GM21528 (cell line): ENCODE results near the gene SOX12.

Experiments
- ATAC-seq: cut with Tn5 transposase; IDR thresholded peaks from one replicate; pipeline ENCODE4 v1.9.1; 2021; ENCODE audit warnings: mild to moderate bottlenecking, moderate library complexity; ENCODE audit not compliant: unreplicated experiment, low FRiP score

The SOX12 gene

GRCh38 chr20:300345-300990 lies 24.9 kb upstream of the SOX12 start:
- no peak for ATAC-seq

DNA sequence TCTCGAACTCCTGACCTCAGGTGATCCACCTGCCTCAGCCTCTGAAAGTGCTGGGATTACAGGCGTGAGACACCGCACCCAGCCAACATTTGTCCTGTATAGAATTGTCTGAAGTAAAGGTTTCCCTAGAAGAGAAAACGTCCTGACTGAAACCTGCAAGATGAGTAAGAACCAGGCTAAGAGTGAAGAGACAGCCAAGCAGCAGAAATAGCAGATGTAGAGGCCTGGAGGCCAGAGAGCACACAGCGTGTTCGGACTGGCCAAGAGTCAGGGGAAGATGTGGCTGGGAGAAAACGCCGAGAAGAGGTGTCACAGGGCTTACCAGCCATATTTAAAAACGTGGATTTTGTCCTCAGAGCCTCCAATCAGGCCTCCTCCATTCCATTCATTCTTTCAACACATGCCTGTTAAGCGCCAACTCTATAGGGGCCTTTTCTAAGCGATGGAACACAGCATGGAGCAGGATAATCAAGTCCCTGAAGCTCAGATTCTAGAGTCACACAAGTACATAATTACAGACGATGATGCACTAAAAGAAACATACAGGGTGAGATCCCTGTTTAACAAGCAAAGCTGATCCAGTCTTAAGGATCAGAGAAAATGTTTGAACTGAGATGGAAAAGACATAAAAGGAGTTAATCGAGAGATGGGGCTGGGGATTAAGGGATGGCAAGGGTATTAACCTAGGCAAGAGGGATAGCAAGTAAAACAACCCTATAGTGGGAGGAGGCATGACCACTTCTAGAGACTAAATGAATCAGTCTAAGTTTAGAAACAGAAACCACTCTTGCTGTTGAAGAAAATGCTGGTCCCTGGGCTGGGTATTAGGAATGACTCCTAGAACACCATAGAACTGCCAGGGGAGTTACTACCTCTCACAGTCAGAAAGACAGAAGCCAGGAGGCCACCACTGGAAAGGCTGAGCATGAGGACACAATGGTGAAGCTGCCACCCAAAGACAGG lies 23.2 kb upstream of the SOX12 start:
- ATAC-seq = no peak

DNA sequence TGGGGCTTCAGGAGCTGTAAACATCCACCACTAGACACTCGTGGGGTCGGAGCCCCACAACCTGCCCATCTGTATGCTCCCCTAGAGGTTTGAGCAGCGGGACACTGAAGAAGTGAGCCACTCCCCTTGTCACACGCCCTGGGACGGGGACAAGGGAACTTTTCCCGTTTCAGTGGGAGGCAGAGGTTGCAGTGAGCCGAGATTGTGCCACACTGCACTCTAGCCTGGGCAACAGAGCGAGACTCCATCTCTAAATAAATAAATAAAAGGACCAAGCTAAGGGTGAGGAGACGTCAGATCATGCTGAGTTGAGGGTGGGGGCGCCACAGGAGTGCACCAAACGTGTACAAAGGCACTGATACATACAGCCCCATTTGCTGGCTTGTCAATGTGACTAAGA lies 19.6 kb upstream of the SOX12 start:
- ATAC-seq = no peak

DNA sequence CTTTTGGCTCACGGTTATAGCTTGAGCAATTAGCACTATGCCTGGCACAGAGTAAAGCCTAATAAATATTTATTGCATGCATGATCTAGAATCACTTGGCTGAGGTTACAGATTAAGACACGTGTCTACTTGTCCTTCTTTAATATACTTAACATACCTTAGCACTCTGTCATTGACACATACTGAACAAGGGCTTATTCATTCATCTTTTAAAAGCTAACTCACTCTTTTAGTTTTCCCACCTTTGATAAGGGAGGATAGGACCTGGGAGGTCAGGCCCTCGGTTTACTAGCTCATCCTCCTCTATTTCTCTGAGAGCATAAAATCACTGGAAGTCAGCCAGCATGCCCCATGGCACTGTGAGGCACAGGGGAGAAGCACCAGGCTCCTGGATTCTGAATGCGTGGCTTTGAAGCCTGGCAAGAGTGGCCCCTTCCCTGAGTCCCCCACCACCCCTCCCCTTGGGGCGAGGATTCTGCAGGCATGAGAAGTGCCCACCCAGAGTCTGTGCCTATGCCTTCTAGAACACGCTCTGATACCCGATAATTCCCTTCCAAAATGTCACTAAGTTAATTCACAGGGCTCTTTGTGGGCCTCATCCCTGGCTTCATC lies 16.8 kb upstream of the SOX12 start:
- no peak for ATAC-seq

- ATAC-seq = no peak
These were observed 16.0 kb upstream of the SOX12 start for GRCh38 chr20:309306-309840.

DNA sequence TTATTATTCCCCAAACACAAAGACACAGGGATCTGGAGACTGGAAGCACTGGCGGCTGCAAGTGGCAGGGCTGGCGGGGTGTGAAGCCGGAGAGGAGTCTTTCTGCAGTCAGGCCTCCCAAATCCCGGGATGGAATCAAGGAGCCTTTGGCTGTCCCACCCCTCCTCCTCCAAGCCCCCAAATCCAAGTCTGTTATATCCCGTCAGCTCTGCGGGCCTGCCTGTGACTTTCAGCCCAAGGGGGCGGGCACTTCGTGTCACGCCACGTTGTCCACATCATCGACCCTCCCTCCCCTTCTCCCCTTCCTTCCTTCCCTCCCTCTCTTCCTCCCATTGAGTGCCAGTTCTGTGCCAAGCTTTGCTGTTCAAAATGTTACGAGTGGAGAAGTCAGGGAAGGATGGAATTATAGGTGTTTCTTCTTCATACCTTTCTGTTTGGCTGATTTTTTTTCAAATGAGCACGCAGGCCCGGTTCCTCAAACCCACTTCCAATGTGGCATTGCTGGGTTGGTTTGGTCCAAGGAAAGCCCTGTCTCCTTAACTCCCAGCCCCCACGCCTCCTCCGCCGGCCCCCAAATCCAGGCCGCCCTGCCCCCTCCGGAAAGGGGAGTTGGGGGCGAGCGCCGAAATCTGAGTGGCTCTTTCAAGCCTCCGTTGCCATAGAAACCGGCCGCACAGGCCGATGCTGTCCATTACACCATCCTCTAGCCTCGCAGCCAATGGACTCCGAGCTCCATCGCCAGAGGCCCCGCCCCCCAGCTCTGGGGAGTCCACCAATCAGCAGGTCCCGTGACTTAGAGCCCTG lies 15.3 kb upstream of the SOX12 start:
- peak; percentile 98 for ATAC-seq

GRCh38 chr20:310645-311044 lies 14.7 kb upstream of the SOX12 start:
- no peak for ATAC-seq

GRCh38 chr20:311609-312008 lies 13.7 kb upstream of the SOX12 start:
- ATAC-seq = no peak

GRCh38 chr20:312067-312466 lies 13.3 kb upstream of the SOX12 start:
- no peak for ATAC-seq

- no peak for ATAC-seq
These were observed 12.5 kb upstream of the SOX12 start for GRCh38 chr20:312866-313265.

DNA sequence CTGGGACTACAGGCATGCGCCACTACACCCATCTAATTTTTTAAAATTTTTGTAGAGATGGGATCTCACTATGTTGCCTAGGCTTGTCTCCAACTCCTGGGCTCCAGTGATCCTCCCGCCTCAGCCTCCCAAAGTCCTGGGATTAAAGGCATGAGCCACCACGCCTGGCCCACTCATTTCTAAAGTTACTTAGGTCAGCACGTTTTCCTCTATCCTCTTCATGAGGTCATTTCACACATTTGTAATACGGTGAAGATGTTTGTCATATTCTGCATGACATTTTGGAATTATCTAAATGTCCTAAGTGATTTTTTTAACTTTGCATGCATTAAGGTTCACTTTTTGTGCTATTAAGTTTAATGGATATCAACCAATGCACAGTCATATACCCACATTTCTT lies 11.9 kb upstream of the SOX12 start:
- ATAC-seq = no peak

DNA sequence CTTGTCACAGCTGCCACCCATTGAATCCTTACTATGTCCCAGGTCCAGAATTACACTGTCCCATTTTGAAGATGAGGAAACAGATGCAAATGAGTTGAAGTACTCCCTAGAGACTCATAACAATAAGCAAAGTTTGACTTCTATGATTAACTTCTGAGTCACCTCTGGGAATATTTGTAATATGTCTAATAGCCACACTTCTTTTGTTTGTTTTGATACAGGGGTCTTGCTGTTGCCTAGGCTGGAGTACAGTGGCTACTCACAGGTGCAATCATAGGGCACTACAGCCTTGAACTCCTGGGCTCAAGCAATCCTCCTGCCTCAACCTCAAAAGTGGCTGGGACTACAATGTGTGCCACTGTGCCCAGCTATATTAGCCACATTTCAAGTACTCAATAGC lies 11.4 kb upstream of the SOX12 start:
- no peak for ATAC-seq

GRCh38 chr20:316316-317068 lies 8.9 kb upstream of the SOX12 start:
- no peak for ATAC-seq

GRCh38 chr20:324177-325044 lies 941 bp upstream of the SOX12 start:
- ATAC-seq = peak; percentile 47

GRCh38 chr20:325889-326644 lies 715 bp downstream of the SOX12 start:
- ATAC-seq = peak; percentile 10

DNA sequence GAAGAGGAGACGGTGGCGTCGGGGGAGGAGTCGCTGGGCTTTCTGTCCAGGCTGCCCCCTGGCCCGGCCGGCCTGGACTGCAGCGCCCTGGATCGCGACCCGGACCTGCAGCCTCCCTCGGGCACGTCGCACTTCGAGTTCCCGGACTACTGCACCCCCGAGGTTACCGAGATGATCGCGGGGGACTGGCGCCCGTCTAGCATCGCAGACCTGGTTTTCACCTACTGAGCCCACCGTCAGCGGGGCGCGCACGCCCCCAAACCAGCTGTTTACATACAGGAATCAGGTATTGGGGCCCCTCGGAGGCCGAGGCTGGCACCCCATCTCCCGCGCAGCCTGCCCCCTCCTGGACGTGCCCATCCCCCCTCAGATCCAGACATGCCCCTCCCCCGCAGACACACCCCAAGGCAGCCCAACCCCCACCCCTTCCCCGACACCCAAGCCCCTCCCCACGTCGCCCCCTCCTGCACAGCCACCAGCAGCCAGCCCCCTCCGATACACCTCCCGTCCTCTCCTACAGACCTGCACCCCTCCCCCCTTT lies 1.4 kb downstream of the SOX12 start:
- no peak for ATAC-seq

DNA sequence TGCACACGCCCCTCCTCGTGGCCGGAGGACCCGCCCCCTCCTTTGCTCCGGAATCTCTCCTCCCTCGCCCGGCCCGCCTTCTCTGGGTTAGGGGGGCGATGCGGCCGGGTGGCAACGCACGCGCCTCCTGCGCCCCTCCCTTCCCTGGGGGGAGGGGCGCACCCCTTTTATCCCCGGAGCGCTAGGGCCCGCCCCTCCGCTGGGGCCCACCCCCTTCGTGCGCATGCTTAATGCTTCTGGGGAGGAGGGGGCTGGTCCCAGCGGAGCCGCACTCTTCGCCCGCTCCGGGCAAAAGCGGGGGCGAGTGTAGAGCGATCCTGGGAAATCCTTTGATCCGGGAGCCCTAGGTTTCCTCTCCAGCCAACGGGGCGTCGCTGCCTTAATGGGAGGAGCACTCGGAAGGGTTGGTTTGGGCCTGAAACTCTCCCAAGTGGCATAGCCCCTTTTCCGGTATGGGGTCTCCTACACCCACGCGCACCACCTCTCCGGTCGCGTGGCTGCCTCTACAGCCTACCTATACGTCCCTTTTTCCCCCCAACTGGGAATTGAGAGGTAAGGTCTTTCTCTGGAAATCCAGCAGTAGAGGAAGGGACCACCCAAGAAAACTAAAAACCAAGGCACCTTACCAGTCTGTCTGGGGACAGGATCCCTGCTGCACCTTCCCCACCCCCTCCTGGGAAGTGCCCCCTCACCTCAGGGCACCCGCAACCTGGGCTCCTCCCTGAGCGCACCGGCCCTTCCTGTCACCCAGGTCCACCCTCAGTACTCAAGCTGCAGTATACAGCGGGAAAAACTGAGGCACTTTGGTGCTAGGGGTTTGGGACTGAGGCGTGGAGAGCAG lies 2.1 kb downstream of the SOX12 start:
- ATAC-seq = no peak
